ENCODE results near the gene GADD45B. TPM values are rescaled to one million over a fixed set of nuclear protein-coding genes. Genes with fewer than 3 reads are reported as not detected.

The GADD45B gene
- total RNA-seq, 4 donors from 2014 or later, result 230 to 440 (median 337) TPM

- TF ChIP-seq CTCF (IDR thresholded peaks at IDR 0.05) (no peak), EP300 (IDR thresholded peaks at IDR 0.05) (peak in 1 of 2 donors; percentile 29)
- 37 to 38% methylated on average over 12 of the region's 12 CpGs for WGBS, 2 donors
- Histone ChIP-seq H3K36me3 (no peaks in the 10 kb centered on the region), H3K9me3 (no peaks in the 10 kb centered on the region), H3K4me3 (no peak overlapping the region), H3K27me3 (peaks cover 0 to 15% of the 10 kb centered on the region in 2 donors), H3K27ac (no peak overlapping the region), H3K4me1 (peaks cover 0 to 5% (median 0%) of the 10 kb centered on the region in 4 donors)
- no peak for DNase-seq (ENCODE audit: low spot score in 2 of 2)
Observed at GRCh38 chr19:2507109-2507508, 31.2 kb downstream of the GADD45B start.

- H3K27me3 ChIP-seq, result peaks cover 0 to 9% of the 10 kb centered on the region in 2 donors
- no peak overlapping the region for H3K4me3 ChIP-seq
- TF ChIP-seq CTCF (IDR thresholded peaks at IDR 0.05) (no peak), POLR2A (IDR thresholded peaks at IDR 0.05) (no peak), EP300 (IDR thresholded peaks at IDR 0.05) (no peak)
- H3K36me3 ChIP-seq, result no peaks in the 10 kb centered on the region
- H3K4me1 ChIP-seq, result peaks cover 0 to 5% (median 0%) of the 10 kb centered on the region in 4 donors
- DNase-seq (ENCODE audit: low spot score in 2 of 2), result no peak
- H3K27ac ChIP-seq, result no peak overlapping the region
- H3K9me3 ChIP-seq, result no peaks in the 10 kb centered on the region
- 91 to 95% methylated on average over 8 of the region's 8 CpGs for WGBS, 2 donors
Observed at GRCh38 chr19:2509096-2509495, 33.2 kb downstream of the GADD45B start.

- Histone ChIP-seq H3K36me3 (no peaks in the 10 kb centered on the region), H3K4me3 (no peak overlapping the region), H3K9me3 (no peaks in the 10 kb centered on the region), H3K27ac (no peak overlapping the region), H3K27me3 (peaks cover 0 to 7% of the 10 kb centered on the region in 2 donors), H3K4me1 (peaks cover 0 to 5% (median 0%) of the 10 kb centered on the region in 4 donors)
- no peak for DNase-seq (ENCODE audit: low spot score in 2 of 2)
- 80 to 88% methylated on average over 21 to 22 of the region's 22 CpGs for WGBS, 2 donors
- TF ChIP-seq CTCF (IDR thresholded peaks at IDR 0.05) (no peak), EP300 (IDR thresholded peaks at IDR 0.05) (no peak), POLR2A (IDR thresholded peaks at IDR 0.05) (no peak)
Observed at GRCh38 chr19:2511570-2511969, 35.6 kb downstream of the GADD45B start.

GRCh38 chr19:2511991-2512390 is 36.1 kb downstream of the GADD45B start:
- 73 to 75% methylated on average over 21 of the region's 21 CpGs for WGBS, 2 donors
- Histone ChIP-seq H3K27me3 (peaks cover 0 to 6% of the 10 kb centered on the region in 2 donors), H3K4me3 (no peak overlapping the region), H3K4me1 (peaks cover 0 to 4% (median 0%) of the 10 kb centered on the region in 4 donors), H3K36me3 (no peaks in the 10 kb centered on the region), H3K9me3 (no peaks in the 10 kb centered on the region), H3K27ac (no peak overlapping the region)
- no peak for TF ChIP-seq EP300 (IDR thresholded peaks at IDR 0.05)
- DNase-seq (ENCODE audit: low spot score in 2 of 2), result no peak

- TF ChIP-seq POLR2A (IDR thresholded peaks at IDR 0.05), result no peak
- no peak for TF ChIP-seq EP300 (IDR thresholded peaks at IDR 0.05)
- no peak for TF ChIP-seq CTCF (IDR thresholded peaks at IDR 0.05)
- Histone ChIP-seq H3K4me3 (no peak overlapping the region), H3K9me3 (no peaks in the 10 kb centered on the region), H3K36me3 (no peaks in the 10 kb centered on the region), H3K27ac (no peak overlapping the region), H3K4me1 (no peaks in the 10 kb centered on the region), H3K27me3 (peaks cover 0 to 4% of the 10 kb centered on the region in 2 donors)
- no peak for DNase-seq (ENCODE audit: low spot score in 2 of 2)
- 65 to 80% methylated on average over 27 to 35 of the region's 41 CpGs for WGBS, 2 donors
Observed at GRCh38 chr19:2512523-2513431, 36.9 kb downstream of the GADD45B start.

Data from tibial nerve (tissue), 4 donors.